HG03095 (cell line): ENCODE data around the gene PVALB.

Source experiments
- ATAC-seq: cut with Tn5 transposase; IDR thresholded peaks from one replicate; pipeline ENCODE4 v1.9.1; 2021; ENCODE audit warnings: moderate library complexity; ENCODE audit not compliant: unreplicated experiment

PVALB gene

GRCh38 chr22:36816636-36817524 lies at the start of gene PVALB:
TSS of gene PVALB (minus strand) at chr22:36817035. CDS start at chr22:36817005, 30 bp downstream.
- ATAC-seq = no peak

- no peak for ATAC-seq
Observed at GRCh38 chr22:36865346-36865745, 48.5 kb upstream of the PVALB start.

GRCh38 chr22:36864454-36865215 lies 47.8 kb upstream of the PVALB start:
- no peak for ATAC-seq

GRCh38 chr22:36863979-36864378 lies 47.1 kb upstream of the PVALB start:
- ATAC-seq = no peak

- ATAC-seq = no peak
Observed at GRCh38 chr22:36863281-36863680, 46.4 kb upstream of the PVALB start.

- ATAC-seq = no peak
Observed at GRCh38 chr22:36862251-36863242, 45.7 kb upstream of the PVALB start.

GRCh38 chr22:36860821-36861659 lies 44.2 kb upstream of the PVALB start, which contains the start of gene NCF4:
TSS of gene NCF4 (plus strand) at chr22:36861006. CDS start at chr22:36861172, 166 bp downstream.
- peak; percentile 56 for ATAC-seq

GRCh38 chr22:36860438-36860820 lies 43.6 kb upstream of the PVALB start:
- no peak for ATAC-seq

- no peak for ATAC-seq
Observed at GRCh38 chr22:36860017-36860416, 43.2 kb upstream of the PVALB start.

- no peak for ATAC-seq
Observed at GRCh38 chr22:36858966-36859365, 42.1 kb upstream of the PVALB start.

- ATAC-seq = no peak
Observed at GRCh38 chr22:36858156-36858555, 41.3 kb upstream of the PVALB start.

- ATAC-seq = no peak
Observed at GRCh38 chr22:36856792-36857135, 39.9 kb upstream of the PVALB start.

- peak; percentile 23 for ATAC-seq
Observed at GRCh38 chr22:36856121-36856791, 39.4 kb upstream of the PVALB start.

- no peak for ATAC-seq
Observed at GRCh38 chr22:36855478-36855877, 38.6 kb upstream of the PVALB start.

- ATAC-seq = no peak
Observed at GRCh38 chr22:36853407-36854099, 36.7 kb upstream of the PVALB start.

- ATAC-seq = no peak
Observed at GRCh38 chr22:36852056-36852973, 35.5 kb upstream of the PVALB start.

- ATAC-seq = no peak
Observed at GRCh38 chr22:36850682-36851081, 33.8 kb upstream of the PVALB start.

GRCh38 chr22:36850056-36850455 lies 33.2 kb upstream of the PVALB start:
- ATAC-seq = no peak
